Stomach (tissue), 4 donors: ENCODE measurements around the gene COL13A1.

Source experiments
- CTCF ChIP-seq, 7 experiments: fragments of 450-650 bp in 4 of 7; fragments of 200-600 bp in 3 of 7; sonication (generic) in 3 of 7; IDR thresholded peaks; one replicate each; pipeline ENCODE4 v1.5.1; 2016 to 2019; ENCODE audit warnings: antibody characterized with exemption in 7 of 7, control low read depth in 2 of 7, mild to moderate bottlenecking in 1 of 7
- EP300 ChIP-seq: sonication (generic); formaldehyde crosslinking; IDR thresholded peaks from one replicate; pipeline ENCODE4 v1.6.1; 2017; ENCODE audit warnings: antibody characterized with exemption
- POLR2A ChIP-seq, 4 donors: fragments of 450-650 bp; IDR thresholded peaks; one replicate each; pipeline ENCODE4 v1.6.1; 2016; ENCODE audit warnings: antibody characterized with exemption in 4 of 4, control low read depth in 2 of 4, mild to moderate bottlenecking in 1 of 4, moderate library complexity in 1 of 4
- POLR2AphosphoS5 ChIP-seq, 3 donors: sonication (generic); formaldehyde crosslinking; IDR thresholded peaks; one replicate each; pipeline ENCODE4 v1.6.1; 2016; ENCODE audit warnings: antibody characterized with exemption in 3 of 3

GRCh38 chr10:69878951-69879350 is 77.2 kb downstream of the COL13A1 start:
- TF ChIP-seq CTCF (IDR thresholded peaks at IDR 0.05) (no peak), POLR2A (IDR thresholded peaks at IDR 0.05) (no peak), POLR2AphosphoS5 (IDR thresholded peaks at IDR 0.05) (no peak), EP300 (no peak)
